ENCODE results near the gene MNX1.

DNA sequence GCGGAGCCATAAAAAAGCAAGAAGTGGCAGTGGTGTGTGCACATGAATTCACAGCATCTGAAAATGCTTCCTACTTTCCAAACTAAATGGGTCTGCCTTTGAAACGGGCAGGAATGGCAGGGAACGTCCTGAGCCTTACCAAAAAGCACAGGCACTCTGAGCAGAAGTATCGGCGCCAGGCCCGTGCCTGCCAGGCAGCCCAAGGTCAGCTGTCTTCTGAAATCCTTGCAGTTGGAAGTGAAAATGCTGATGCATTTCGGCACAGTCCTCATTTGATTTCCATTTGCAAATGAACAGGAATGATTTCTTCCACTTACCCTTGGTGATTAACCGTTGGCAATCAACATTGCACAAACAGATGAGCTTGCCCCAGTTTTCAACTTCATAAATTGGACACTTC lies 47.6 kb upstream of the MNX1 start:
- TF ChIP-seq ELF4 (IDR thresholded peaks at IDR 0.05), result no peak
- no peak for TF ChIP-seq FOXA1 (IDR thresholded peaks at IDR 0.05)
- TF ChIP-seq SP1 (IDR thresholded peaks at IDR 0.05), result no peak
- no peak for TF ChIP-seq TARDBP (IDR thresholded peaks at IDR 0.05)
